Measurements from ENCODE around the gene CPED1. TPM values are rescaled to one million over a fixed set of nuclear protein-coding genes. Genes with fewer than 3 reads are reported as not detected.

The CPED1 gene
- total RNA-seq, 1 donor = 95.9 TPM

DNA sequence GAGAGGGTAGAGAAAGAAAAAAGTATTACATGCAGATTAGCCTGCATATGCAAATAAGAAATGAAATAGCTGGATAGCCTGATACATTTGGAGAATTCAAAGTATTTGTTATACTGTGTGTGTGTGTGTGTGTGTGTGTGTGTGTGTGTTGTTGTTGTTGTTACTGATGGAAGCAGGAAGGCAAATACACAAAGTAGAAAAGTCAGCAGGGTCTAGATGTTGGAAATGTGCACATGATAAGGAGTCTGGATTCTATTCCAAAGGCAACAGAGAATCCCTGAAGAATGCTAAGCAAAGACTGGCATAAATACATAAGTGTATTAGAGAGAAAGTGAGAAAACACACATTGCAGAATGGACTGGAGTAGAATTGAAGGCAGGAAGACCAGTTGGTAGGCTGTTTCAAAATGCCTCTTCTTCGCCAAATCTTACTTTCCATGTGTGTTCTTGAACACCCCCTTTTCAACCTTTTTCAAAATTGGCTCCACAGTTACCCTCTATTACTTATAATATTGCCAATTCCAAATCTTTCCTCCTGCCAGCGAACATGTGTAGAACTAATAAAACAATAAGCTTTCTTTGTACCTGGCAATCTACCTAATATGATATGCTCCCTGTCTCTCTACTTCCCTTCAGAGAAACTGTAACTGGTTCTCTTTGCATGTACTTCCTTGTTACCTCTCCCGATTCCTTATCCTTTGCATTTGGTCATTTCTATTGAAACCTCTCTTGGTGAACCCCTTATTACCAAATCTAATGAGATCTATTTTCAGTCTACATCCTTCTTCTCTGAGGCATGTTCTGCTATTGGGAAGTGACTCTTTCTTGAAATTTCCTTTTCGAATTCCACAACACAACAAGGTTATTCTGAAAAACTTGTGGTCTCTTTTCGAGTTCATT, 6.2 kb downstream of the CPED1 start:
- H3K4me3 ChIP-seq (ENCODE audit: low read depth, low read length) = no peak overlapping the region
- TF ChIP-seq, protein P1, sequence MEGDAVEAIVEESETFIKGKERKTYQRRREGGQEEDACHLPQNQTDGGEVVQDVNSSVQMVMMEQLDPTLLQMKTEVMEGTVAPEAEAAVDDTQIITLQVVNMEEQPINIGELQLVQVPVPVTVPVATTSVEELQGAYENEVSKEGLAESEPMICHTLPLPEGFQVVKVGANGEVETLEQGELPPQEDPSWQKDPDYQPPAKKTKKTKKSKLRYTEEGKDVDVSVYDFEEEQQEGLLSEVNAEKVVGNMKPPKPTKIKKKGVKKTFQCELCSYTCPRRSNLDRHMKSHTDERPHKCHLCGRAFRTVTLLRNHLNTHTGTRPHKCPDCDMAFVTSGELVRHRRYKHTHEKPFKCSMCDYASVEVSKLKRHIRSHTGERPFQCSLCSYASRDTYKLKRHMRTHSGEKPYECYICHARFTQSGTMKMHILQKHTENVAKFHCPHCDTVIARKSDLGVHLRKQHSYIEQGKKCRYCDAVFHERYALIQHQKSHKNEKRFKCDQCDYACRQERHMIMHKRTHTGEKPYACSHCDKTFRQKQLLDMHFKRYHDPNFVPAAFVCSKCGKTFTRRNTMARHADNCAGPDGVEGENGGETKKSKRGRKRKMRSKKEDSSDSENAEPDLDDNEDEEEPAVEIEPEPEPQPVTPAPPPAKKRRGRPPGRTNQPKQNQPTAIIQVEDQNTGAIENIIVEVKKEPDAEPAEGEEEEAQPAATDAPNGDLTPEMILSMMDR (IDR thresholded peaks at IDR 0.05; ENCODE audit: insufficient read depth, low read depth, low read length) = no peak
- DNase-seq (ENCODE audit: low read depth) = no peak

DNA sequence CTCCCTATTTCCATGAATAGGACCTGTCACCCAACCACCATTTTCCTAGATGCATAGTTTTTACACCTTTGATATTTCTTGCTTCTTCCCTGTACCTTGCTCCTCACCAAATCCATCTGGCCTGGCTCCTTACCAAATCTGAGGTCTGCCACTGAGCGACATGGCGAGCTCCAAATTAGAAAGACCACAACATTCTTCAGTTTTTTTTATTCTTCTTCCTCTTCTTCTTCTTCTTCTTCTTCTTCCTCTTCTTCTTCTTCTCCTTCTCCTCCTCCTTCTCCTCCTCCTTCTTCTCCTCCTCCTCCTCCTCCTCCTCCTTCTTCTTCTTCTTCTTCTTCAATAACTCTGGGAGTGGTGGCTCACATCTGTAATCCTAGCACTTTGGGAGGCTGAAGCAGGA, 7.1 kb downstream of the CPED1 start:
- no peak for DNase-seq (ENCODE audit: low read depth)
- TF ChIP-seq, protein P1 (IDR thresholded peaks at IDR 0.05; ENCODE audit: insufficient read depth, low read depth, low read length) = no peak
- no peak overlapping the region for H3K4me3 ChIP-seq (ENCODE audit: low read depth, low read length)

DNA sequence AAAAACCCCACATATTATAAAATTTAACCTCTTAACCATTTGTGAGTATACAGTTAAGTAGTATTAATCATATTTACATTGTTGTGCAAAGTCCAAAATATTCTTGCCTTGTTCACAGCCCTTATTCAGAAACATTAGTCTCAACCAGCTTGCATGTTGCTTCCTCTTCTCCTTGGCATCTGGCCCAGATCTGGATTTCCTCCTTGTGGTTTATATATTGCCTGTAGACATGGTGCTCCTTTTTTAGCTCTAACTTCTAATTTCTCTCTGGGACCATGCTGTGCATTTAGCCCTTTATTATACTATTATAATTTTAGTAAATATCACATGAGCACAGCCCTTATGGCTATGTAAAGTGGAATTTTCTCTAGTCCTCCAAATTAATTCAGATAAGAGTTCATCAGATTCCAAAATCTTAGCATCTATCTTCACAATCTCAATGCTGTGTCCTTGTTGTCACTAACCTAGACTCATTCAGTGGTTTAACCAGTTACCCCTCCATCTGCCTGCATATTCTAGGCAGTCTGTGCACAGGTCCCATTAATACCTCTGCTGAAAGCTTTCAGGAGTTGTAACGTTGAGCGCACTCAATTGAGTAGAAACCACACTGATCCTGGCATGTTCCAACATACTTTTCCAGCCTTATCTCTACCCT, 7.9 kb downstream of the CPED1 start:
- peak; percentile 94 for DNase-seq (ENCODE audit: low read depth)
- H3K4me3 ChIP-seq (ENCODE audit: low read depth, low read length) = no peak overlapping the region
- TF ChIP-seq, protein P1 (IDR thresholded peaks at IDR 0.05; ENCODE audit: insufficient read depth, low read depth, low read length) = no peak

DNA sequence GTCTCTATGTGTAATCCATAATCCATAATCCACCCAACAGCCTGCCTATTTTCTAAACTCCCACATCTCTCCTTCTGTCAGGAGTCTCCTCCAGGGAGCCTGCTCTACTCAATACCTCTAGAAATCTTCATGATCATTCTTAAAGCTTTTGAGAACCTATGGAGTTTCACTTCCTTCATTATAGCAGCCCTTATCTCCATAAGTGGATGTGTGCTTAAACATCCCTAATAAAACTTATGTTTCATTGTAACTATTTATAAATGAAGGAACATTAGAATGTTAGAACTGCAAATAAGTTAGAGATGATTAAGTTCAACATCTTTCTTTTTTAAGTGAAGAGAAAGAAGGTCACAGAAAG, 8.5 kb downstream of the CPED1 start:
- no peak overlapping the region for H3K4me3 ChIP-seq (ENCODE audit: low read depth, low read length)
- TF ChIP-seq, protein P1 (IDR thresholded peaks at IDR 0.05; ENCODE audit: insufficient read depth, low read depth, low read length) = no peak
- no peak for DNase-seq (ENCODE audit: low read depth)

DNA sequence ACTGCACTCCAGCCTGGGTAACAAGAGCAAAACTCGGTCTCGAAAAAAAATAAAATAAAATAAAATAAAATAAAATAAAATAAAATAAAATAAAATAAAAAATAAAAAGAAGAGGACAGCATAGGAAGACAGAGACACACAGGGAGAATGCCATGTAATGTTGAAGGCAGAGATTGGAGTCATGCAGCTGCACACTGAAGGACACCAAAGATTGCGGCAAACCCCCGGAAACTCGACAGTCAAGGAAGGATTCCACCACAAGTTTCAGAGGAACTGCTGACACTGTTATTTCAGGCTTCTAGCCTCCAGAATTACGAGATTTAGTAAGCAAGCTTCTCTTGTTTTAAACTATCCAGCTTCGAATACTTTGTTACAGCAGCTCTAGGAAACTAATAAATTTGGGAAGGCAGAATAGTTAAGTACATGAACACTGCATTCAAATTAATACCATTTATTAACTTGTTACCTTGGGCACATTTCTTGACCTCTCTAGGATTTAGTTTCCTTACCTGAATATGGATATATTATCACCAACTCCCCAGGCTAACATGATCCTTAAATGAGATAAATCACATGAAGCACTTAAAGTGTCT, 9.5 kb downstream of the CPED1 start:
- H3K4me3 ChIP-seq (ENCODE audit: low read depth, low read length) = no peak overlapping the region
- DNase-seq (ENCODE audit: low read depth) = no peak
- TF ChIP-seq, protein P1 (IDR thresholded peaks at IDR 0.05; ENCODE audit: insufficient read depth, low read depth, low read length) = no peak

DNA sequence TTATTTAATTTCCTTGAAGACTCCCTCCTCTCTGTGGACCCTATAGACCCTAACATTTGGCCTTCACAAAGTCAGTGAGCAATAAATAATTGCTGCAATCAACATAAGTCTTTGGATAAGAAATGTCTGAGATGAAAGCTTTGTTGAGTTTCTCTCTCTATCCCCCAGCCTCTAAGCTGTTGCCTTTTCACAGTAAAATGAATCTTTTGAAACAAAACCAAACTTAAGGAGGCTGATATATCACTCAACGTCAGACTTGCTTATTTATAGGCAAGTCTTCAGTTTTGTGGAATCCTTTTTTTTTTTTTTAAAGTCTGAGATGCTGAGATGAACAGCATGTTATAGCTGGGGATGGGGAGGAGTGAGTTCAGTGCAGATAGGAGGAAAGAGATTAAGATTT, 10.0 kb downstream of the CPED1 start:
- DNase-seq (ENCODE audit: low read depth) = no peak
- TF ChIP-seq, protein P1 (IDR thresholded peaks at IDR 0.05; ENCODE audit: insufficient read depth, low read depth, low read length) = no peak
- no peak overlapping the region for H3K4me3 ChIP-seq (ENCODE audit: low read depth, low read length)

Data from fibroblast of villous mesenchyme (primary cell).